HEK293 (cell line): Measurements from ENCODE around the gene SPTY2D1.
A peak's percentile ranks its signal among the peaks of the same experiment; 100 is the strongest.

Experiments used
- CTCF ChIA-PET: fragments of 350-600 bp; formaldehyde crosslinking; extraction: SDS; loops from one replicate; lab custom pipeline; 2021; ENCODE audit warnings: antibody characterized with exemption; lab: Yijun Ruan, JAX
- POLR2A ChIA-PET: fragments of 300-600 bp; formaldehyde crosslinking; extraction: SDS; loops from one replicate; lab custom pipeline; 2020; ENCODE audit warnings: antibody characterized with exemption, inconsistent platforms; lab: Yijun Ruan, JAX
- H3K27ac ChIP-seq: fragments of 200-500 bp; sonication (Bioruptor generic); 2 replicates; pipeline ENCODE4 v1.5.1; 2014; ENCODE audit warnings: low read depth, low read length, control low read depth, inconsistent platforms; ENCODE audit errors: extremely low read depth
- H3K36me3 ChIP-seq, 2 experiments: fragments of 200-500 bp in 1 of 2; sonication (Bioruptor generic) in 1 of 2; 1 replicate in 1 of 2; 2 replicates in 1 of 2; pipeline ENCODE4 v1.5.1; 2014 to 2017; ENCODE audit warnings: inconsistent platforms in 2 of 2, low read length in 2 of 2; ENCODE audit not compliant: control insufficient read depth in 2 of 2, insufficient read depth in 1 of 2
- H3K4me1 ChIP-seq: fragments of 200-500 bp; sonication (Bioruptor generic); 2 replicates; pipeline ENCODE4 v1.5.1; 2014; ENCODE audit warnings: mild to moderate bottlenecking, low read length, inconsistent platforms; ENCODE audit not compliant: control insufficient read depth, insufficient read depth
- H3K4me3 ChIP-seq: 2 replicates; pipeline ENCODE4 v1.5.1; 2011; ENCODE audit warnings: low read depth, mild to moderate bottlenecking, control low read depth, low read length, moderate library complexity
- H3K9me3 ChIP-seq: fragments of 200-500 bp; sonication (Bioruptor generic); 2 replicates; pipeline ENCODE4 v1.5.1; 2014; ENCODE audit warnings: low read depth, low read length, inconsistent platforms; ENCODE audit not compliant: control insufficient read depth, insufficient read depth
- EGR2 ChIP-seq: fragments of 450-650 bp; formaldehyde crosslinking; IDR thresholded peaks from 2 replicates; pipeline ENCODE4 v1.5.1; 2016; ENCODE audit warnings: low read depth, missing biosample characterization, missing genetic modification characterization
- GLIS2 ChIP-seq: fragments of 450-650 bp; formaldehyde crosslinking; IDR thresholded peaks from 2 replicates; pipeline ENCODE4 v1.5.1; 2016; ENCODE audit warnings: missing biosample characterization, missing genetic modification characterization
- KLF8 ChIP-seq: fragments of 450-650 bp; formaldehyde crosslinking; IDR thresholded peaks from 2 replicates; pipeline ENCODE4 v1.5.1; 2016; ENCODE audit warnings: missing biosample characterization, missing genetic modification characterization
- OSR2 ChIP-seq: fragments of 450-650 bp; formaldehyde crosslinking; IDR thresholded peaks from 2 replicates; pipeline ENCODE4 v1.5.1; 2016; ENCODE audit warnings: missing biosample characterization, missing genetic modification characterization
- REPIN1 ChIP-seq: fragments of 450-650 bp; formaldehyde crosslinking; IDR thresholded peaks from 2 replicates; pipeline ENCODE4 v1.5.1; 2017; ENCODE audit warnings: missing biosample characterization, missing genetic modification characterization, low read depth
- SALL2 ChIP-seq: fragments of 450-650 bp; formaldehyde crosslinking; IDR thresholded peaks from 2 replicates; pipeline ENCODE4 v1.5.0; 2017; ENCODE audit warnings: missing biosample characterization, mild to moderate bottlenecking, missing genetic modification characterization, borderline replicate concordance
- SP3 ChIP-seq: fragments of 450-650 bp; formaldehyde crosslinking; IDR thresholded peaks from 2 replicates; pipeline ENCODE4 v1.5.1; 2016; ENCODE audit warnings: missing biosample characterization, missing genetic modification characterization
- ZNF10 ChIP-seq: fragments of 450-650 bp; formaldehyde crosslinking; IDR thresholded peaks from 2 replicates; pipeline ENCODE4 v1.5.1; 2017; ENCODE audit warnings: missing biosample characterization, missing genetic modification characterization
- ZNF133 ChIP-seq: fragments of 450-650 bp; formaldehyde crosslinking; IDR thresholded peaks from 2 replicates; pipeline ENCODE4 v1.5.1; 2016; ENCODE audit warnings: missing biosample characterization, missing genetic modification characterization
- ZNF202 ChIP-seq: fragments of 450-650 bp; formaldehyde crosslinking; IDR thresholded peaks from 2 replicates; pipeline ENCODE4 v1.5.1; 2016; ENCODE audit warnings: missing biosample characterization, missing genetic modification characterization, borderline replicate concordance
- ZNF266 ChIP-seq: fragments of 450-650 bp; formaldehyde crosslinking; IDR thresholded peaks from 2 replicates; pipeline ENCODE4 v1.5.1; 2016; ENCODE audit warnings: missing biosample characterization, missing genetic modification characterization, low read depth
- ZNF37A ChIP-seq: fragments of 450-650 bp; IDR thresholded peaks from 2 replicates; pipeline ENCODE4 v1.5.1; 2018; ENCODE audit warnings: missing biosample characterization, missing genetic modification characterization
- ZNF521 ChIP-seq: fragments of 450-650 bp; formaldehyde crosslinking; IDR thresholded peaks from 2 replicates; pipeline ENCODE4 v1.5.1; 2017; ENCODE audit warnings: missing biosample characterization, mild to moderate bottlenecking, missing genetic modification characterization
- ZNF654 ChIP-seq: fragments of 450-650 bp; formaldehyde crosslinking; IDR thresholded peaks from 2 replicates; pipeline ENCODE4 v1.5.1; 2016; ENCODE audit warnings: low read depth, missing biosample characterization, missing genetic modification characterization
- ZNF791 ChIP-seq: fragments of 450-650 bp; formaldehyde crosslinking; IDR thresholded peaks from 2 replicates; pipeline ENCODE4 v1.5.1; 2016; ENCODE audit warnings: missing biosample characterization, missing genetic modification characterization
- ZNF843 ChIP-seq: fragments of 450-650 bp; formaldehyde crosslinking; IDR thresholded peaks from 2 replicates; pipeline ENCODE4 v1.5.1; 2016; ENCODE audit warnings: missing biosample characterization, missing genetic modification characterization
- ZSCAN5A ChIP-seq: fragments of 450-650 bp; formaldehyde crosslinking; IDR thresholded peaks from 2 replicates; pipeline ENCODE4 v1.5.1; 2016; ENCODE audit warnings: missing biosample characterization, missing genetic modification characterization
- TF ChIP-seq, protein P1 (sequence below): fragments of 450-650 bp; formaldehyde crosslinking; IDR thresholded peaks from 2 replicates; pipeline ENCODE4 v1.5.1; 2016; ENCODE audit warnings: missing biosample characterization, missing genetic modification characterization
- TF ChIP-seq, protein P2 (sequence below): fragments of 450-650 bp; formaldehyde crosslinking; IDR thresholded peaks from 2 replicates; pipeline ENCODE4 v1.5.1; 2016; ENCODE audit warnings: missing biosample characterization, missing genetic modification characterization
- TF ChIP-seq, protein P3 (sequence below): fragments of 450-650 bp; IDR thresholded peaks from 2 replicates; pipeline ENCODE4 v1.5.1; 2018; ENCODE audit warnings: missing biosample characterization, missing genetic modification characterization

The SPTY2D1 gene

GRCh38 chr11:18614667-18615066 lies 19.5 kb downstream of the SPTY2D1 start:
- H3K9me3 ChIP-seq = no peaks in the 10 kb centered on the region
- no peak overlapping the region for H3K4me3 ChIP-seq
- H3K27ac ChIP-seq = no peak overlapping the region
- CTCF ChIA-PET = interaction anchor here (1.1 kb wide), 1 partner anchor 10 kb away, joined by 3 read pairs; no protein-coding TSS in a partner anchor
- peaks cover 0 to 59% of the 10 kb centered on the region in 2 experiments; a peak in 1 of 3 replicates for H3K36me3 ChIP-seq
- H3K4me1 ChIP-seq = no peaks in the 10 kb centered on the region
- POLR2A ChIA-PET = interaction anchor here (0.5 kb wide), 1 partner anchor 12 kb away, joined by 3 read pairs; no protein-coding TSS in a partner anchor
- no peak for TF ChIP-seq KLF8 (tag by site-specific recombination)
- no peak for TF ChIP-seq OSR2
- no peak for TF ChIP-seq ZNF654
- no peak for TF ChIP-seq ZNF266
- TF ChIP-seq EGR2 (tag by site-specific recombination) = no peak
- TF ChIP-seq ZNF791 (tag by site-specific recombination) = no peak
- no peak for TF ChIP-seq GLIS2 (tag by site-specific recombination)
- TF ChIP-seq ZNF521 = no peak
- no peak for TF ChIP-seq ZNF37A (tag by site-specific recombination)
- no peak for TF ChIP-seq REPIN1
- no peak for TF ChIP-seq ZNF843 (tag by site-specific recombination)
- no peak for TF ChIP-seq ZNF202
- TF ChIP-seq, protein P1, sequence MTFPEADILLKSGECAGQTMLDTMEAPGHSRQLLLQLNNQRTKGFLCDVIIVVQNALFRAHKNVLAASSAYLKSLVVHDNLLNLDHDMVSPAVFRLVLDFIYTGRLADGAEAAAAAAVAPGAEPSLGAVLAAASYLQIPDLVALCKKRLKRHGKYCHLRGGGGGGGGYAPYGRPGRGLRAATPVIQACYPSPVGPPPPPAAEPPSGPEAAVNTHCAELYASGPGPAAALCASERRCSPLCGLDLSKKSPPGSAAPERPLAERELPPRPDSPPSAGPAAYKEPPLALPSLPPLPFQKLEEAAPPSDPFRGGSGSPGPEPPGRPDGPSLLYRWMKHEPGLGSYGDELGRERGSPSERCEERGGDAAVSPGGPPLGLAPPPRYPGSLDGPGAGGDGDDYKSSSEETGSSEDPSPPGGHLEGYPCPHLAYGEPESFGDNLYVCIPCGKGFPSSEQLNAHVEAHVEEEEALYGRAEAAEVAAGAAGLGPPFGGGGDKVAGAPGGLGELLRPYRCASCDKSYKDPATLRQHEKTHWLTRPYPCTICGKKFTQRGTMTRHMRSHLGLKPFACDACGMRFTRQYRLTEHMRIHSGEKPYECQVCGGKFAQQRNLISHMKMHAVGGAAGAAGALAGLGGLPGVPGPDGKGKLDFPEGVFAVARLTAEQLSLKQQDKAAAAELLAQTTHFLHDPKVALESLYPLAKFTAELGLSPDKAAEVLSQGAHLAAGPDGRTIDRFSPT (tag by site-specific recombination) = no peak
- no peak for TF ChIP-seq SP3 (tag by site-specific recombination)
- no peak for TF ChIP-seq SALL2 (tag by site-specific recombination)
- TF ChIP-seq ZNF133 (tag by site-specific recombination) = no peak
- TF ChIP-seq ZSCAN5A = no peak
- TF ChIP-seq, protein P2, sequence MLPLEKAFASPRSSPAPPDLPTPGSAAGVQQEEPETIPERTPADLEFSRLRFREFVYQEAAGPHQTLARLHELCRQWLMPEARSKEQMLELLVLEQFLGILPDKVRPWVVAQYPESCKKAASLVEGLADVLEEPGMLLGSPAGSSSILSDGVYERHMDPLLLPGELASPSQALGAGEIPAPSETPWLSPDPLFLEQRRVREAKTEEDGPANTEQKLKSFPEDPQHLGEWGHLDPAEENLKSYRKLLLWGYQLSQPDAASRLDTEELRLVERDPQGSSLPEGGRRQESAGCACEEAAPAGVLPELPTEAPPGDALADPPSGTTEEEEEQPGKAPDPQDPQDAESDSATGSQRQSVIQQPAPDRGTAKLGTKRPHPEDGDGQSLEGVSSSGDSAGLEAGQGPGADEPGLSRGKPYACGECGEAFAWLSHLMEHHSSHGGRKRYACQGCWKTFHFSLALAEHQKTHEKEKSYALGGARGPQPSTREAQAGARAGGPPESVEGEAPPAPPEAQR = no peak

DNA sequence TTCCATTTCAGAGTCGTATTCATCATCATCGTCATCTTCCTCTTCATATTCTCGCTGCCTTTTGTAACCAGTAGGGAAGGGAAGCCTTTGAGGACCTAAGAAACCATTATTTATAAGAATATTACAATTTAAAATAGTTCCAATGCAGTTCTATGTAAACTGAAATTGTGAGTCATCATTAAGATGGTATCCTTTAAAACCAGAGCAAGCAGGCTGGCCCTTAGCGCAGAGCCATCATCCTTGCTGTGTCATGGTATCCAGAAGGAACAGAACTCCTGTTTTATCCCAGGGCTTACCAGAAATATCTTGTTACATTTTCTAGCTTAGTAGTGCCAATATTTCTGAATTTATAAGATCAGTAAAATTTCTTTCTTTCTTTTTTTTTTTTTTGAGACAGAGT lies 21.7 kb downstream of the SPTY2D1 start:
- H3K4me1 ChIP-seq = no peaks in the 10 kb centered on the region
- ChIA-PET POLR2A (no interaction called here), CTCF (interaction anchor here (0.6 to 1.6 kb wide), 2 partner anchors 14 to 751 kb away, joined by 3 to 4 read pairs; no protein-coding TSS in a partner anchor)

More for the DNA sequence above, 21.7 kb downstream of the SPTY2D1 start:
- peaks cover 0 to 77% of the 10 kb centered on the region in 2 experiments; a peak in 1 of 3 replicates for H3K36me3 ChIP-seq
- H3K4me3 ChIP-seq = no peak overlapping the region
- no peak overlapping the region for H3K27ac ChIP-seq
- TF ChIP-seq ZNF10 (tag by site-specific recombination) = no peak
- TF ChIP-seq, protein P3, sequence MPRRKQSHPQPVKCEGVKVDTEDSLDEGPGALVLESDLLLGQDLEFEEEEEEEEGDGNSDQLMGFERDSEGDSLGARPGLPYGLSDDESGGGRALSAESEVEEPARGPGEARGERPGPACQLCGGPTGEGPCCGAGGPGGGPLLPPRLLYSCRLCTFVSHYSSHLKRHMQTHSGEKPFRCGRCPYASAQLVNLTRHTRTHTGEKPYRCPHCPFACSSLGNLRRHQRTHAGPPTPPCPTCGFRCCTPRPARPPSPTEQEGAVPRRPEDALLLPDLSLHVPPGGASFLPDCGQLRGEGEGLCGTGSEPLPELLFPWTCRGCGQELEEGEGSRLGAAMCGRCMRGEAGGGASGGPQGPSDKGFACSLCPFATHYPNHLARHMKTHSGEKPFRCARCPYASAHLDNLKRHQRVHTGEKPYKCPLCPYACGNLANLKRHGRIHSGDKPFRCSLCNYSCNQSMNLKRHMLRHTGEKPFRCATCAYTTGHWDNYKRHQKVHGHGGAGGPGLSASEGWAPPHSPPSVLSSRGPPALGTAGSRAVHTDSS (tag by site-specific recombination) = peak; percentile 74
- no peak for TF ChIP-seq GLIS2 (tag by site-specific recombination)
- TF ChIP-seq, all 188 proteins: peak for 1
- no peaks in the 10 kb centered on the region for H3K9me3 ChIP-seq
